ENCODE data around the gene EHMT1. TPM values are rescaled to one million over a fixed set of nuclear protein-coding genes. Genes with fewer than 3 reads are reported as not detected.
A peak's percentile ranks its signal among the peaks of the same experiment; 100 is the strongest.

Gene EHMT1
- total and polyA plus RNA-seq, 2 donors from 2014 or later, result 15.8 to 92.9 TPM

- Histone ChIP-seq H3K36me3 (ENCODE audit: control insufficient read depth in 2 of 3, insufficient read depth in 3 of 3, low read length in 3 of 3) (peaks cover 7 to 39% (median 25%) of the 10 kb centered on the region in 3 donors), H3K9ac (ENCODE audit: low read length in 3 of 3) (no peak overlapping the region), H3K27ac (ENCODE audit: low read depth in 2 of 2, low read length in 2 of 2) (no peak overlapping the region), H3K4me3 (ENCODE audit: low read length in 3 of 3) (no peak overlapping the region), H3K27me3 (ENCODE audit: control insufficient read depth, insufficient read depth, low read length) (no peaks in the 10 kb centered on the region), H3K4me1 (ENCODE audit: control insufficient read depth in 2 of 3, insufficient read depth in 2 of 3, low read depth in 1 of 3, low read length in 3 of 3) (no peaks in the 10 kb centered on the region), H3K9me3 (ENCODE audit: control insufficient read depth in 2 of 3, insufficient read depth in 1 of 3, low read length in 3 of 3) (no peaks in the 10 kb centered on the region)
- FAIRE-seq (no peak), DNase-seq (peak in 1 of 5 donors; percentile 9)
- TF ChIP-seq CTCF (IDR thresholded peaks at IDR 0.05; ENCODE audit: borderline replicate concordance, extremely low read depth, insufficient read depth), result no peak
- intact Hi-C loops (cut with DNase I), result no loop called here
Observed at GRCh38 chr9:137795156-137795666, 176.4 kb downstream of the EHMT1 start.

GRCh38 chr9:137797206-137798120 lies 178.7 kb downstream of the EHMT1 start:
- DNase-seq (peak in 1 of 5 donors; percentile 38), FAIRE-seq (no peak)
- H3K27me3 ChIP-seq (ENCODE audit: control insufficient read depth, insufficient read depth, low read length), result no peaks in the 10 kb centered on the region
- H3K9me3 ChIP-seq (ENCODE audit: control insufficient read depth in 2 of 3, insufficient read depth in 1 of 3, low read length in 3 of 3), result no peaks in the 10 kb centered on the region
- peaks cover 4 to 27% (median 25%) of the 10 kb centered on the region in 3 donors for H3K36me3 ChIP-seq (ENCODE audit: control insufficient read depth in 2 of 3, insufficient read depth in 3 of 3, low read length in 3 of 3)
- H3K4me1 ChIP-seq (ENCODE audit: control insufficient read depth in 2 of 3, insufficient read depth in 2 of 3, low read depth in 1 of 3, low read length in 3 of 3), result no peaks in the 10 kb centered on the region
- intact Hi-C loops (cut with DNase I), result no loop called here
- no peak overlapping the region for H3K9ac ChIP-seq (ENCODE audit: low read length in 3 of 3)
- no peak overlapping the region for H3K4me3 ChIP-seq (ENCODE audit: low read length in 3 of 3)
- H3K27ac ChIP-seq (ENCODE audit: low read depth in 2 of 2, low read length in 2 of 2), result no peak overlapping the region
- no peak for TF ChIP-seq CTCF (IDR thresholded peaks at IDR 0.05; ENCODE audit: borderline replicate concordance, extremely low read depth, insufficient read depth)

- H3K27ac ChIP-seq (ENCODE audit: low read depth in 2 of 2, low read length in 2 of 2), result no peak overlapping the region
- no peaks in the 10 kb centered on the region for H3K9me3 ChIP-seq (ENCODE audit: control insufficient read depth in 2 of 3, insufficient read depth in 1 of 3, low read length in 3 of 3)
- no peak overlapping the region for H3K4me3 ChIP-seq (ENCODE audit: low read length in 3 of 3)
- DNase-seq, result no peak
- peaks cover 4 to 26% (median 21%) of the 10 kb centered on the region in 3 donors for H3K36me3 ChIP-seq (ENCODE audit: control insufficient read depth in 2 of 3, insufficient read depth in 3 of 3, low read length in 3 of 3)
- H3K9ac ChIP-seq (ENCODE audit: low read length in 3 of 3), result no peak overlapping the region
- H3K4me1 ChIP-seq (ENCODE audit: control insufficient read depth in 2 of 3, insufficient read depth in 2 of 3, low read depth in 1 of 3, low read length in 3 of 3), result no peaks in the 10 kb centered on the region
- TF ChIP-seq CTCF (IDR thresholded peaks at IDR 0.05; ENCODE audit: borderline replicate concordance, extremely low read depth, insufficient read depth), result no peak
- FAIRE-seq, result no peak
- no peaks in the 10 kb centered on the region for H3K27me3 ChIP-seq (ENCODE audit: control insufficient read depth, insufficient read depth, low read length)
- intact Hi-C loops (cut with DNase I), result no loop called here
Observed at GRCh38 chr9:137798142-137798541, 179.3 kb downstream of the EHMT1 start.

Data from kidney (tissue), 14 donors.